ENCODE data around the gene ORC3.

ORC3 gene

GRCh38 chr6:87589693-87590416 is at the start of gene ORC3, which contains the start of gene RARS2:
Gene ORC3, plus strand, starts transcription at chr6:87590135. Its CDS starts 34 bp downstream, at chr6:87590169.
Gene RARS2, minus strand, starts transcription at chr6:87589987. Its CDS starts 30 bp downstream, at chr6:87589957.
- peak within 1 kb of the TSS; percentile 99 for H3K4me3 ChIP-seq (ENCODE audit: low read depth, low read length)

GRCh38 chr6:87540539-87540938 is 49.4 kb upstream of the ORC3 start:
- H3K4me3 ChIP-seq (ENCODE audit: low read depth, low read length) = no peak overlapping the region

- H3K4me3 ChIP-seq (ENCODE audit: low read depth, low read length) = no peak overlapping the region
Measured at GRCh38 chr6:87541041-87541440, 48.9 kb upstream of the ORC3 start.

- no peak overlapping the region for H3K4me3 ChIP-seq (ENCODE audit: low read depth, low read length)
Measured at GRCh38 chr6:87541744-87542143, 48.2 kb upstream of the ORC3 start.

GRCh38 chr6:87543696-87544473 is 46.0 kb upstream of the ORC3 start:
- H3K4me3 ChIP-seq (ENCODE audit: low read depth, low read length) = no peak overlapping the region

GRCh38 chr6:87544474-87544735 is 45.5 kb upstream of the ORC3 start:
- H3K4me3 ChIP-seq (ENCODE audit: low read depth, low read length) = no peak overlapping the region

GRCh38 chr6:87551799-87552198 is 38.1 kb upstream of the ORC3 start:
- no peak overlapping the region for H3K4me3 ChIP-seq (ENCODE audit: low read depth, low read length)

GRCh38 chr6:87553159-87553765 is 36.7 kb upstream of the ORC3 start:
- H3K4me3 ChIP-seq (ENCODE audit: low read depth, low read length) = no peak overlapping the region

GRCh38 chr6:87555506-87555905 is 34.4 kb upstream of the ORC3 start:
- H3K4me3 ChIP-seq (ENCODE audit: low read depth, low read length) = no peak overlapping the region

- H3K4me3 ChIP-seq (ENCODE audit: low read depth, low read length) = no peak overlapping the region
Measured at GRCh38 chr6:87558446-87558845, 31.5 kb upstream of the ORC3 start.

- H3K4me3 ChIP-seq (ENCODE audit: low read depth, low read length) = no peak overlapping the region
Measured at GRCh38 chr6:87561017-87561416, 28.9 kb upstream of the ORC3 start.

GRCh38 chr6:87572021-87572420 is 17.9 kb upstream of the ORC3 start:
- H3K4me3 ChIP-seq (ENCODE audit: low read depth, low read length) = no peak overlapping the region

- no peak overlapping the region for H3K4me3 ChIP-seq (ENCODE audit: low read depth, low read length)
Measured at GRCh38 chr6:87572883-87573282, 17.1 kb upstream of the ORC3 start.

- H3K4me3 ChIP-seq (ENCODE audit: low read depth, low read length) = no peak overlapping the region
Measured at GRCh38 chr6:87573307-87574024, 16.5 kb upstream of the ORC3 start.

GRCh38 chr6:87574237-87574804 is 15.6 kb upstream of the ORC3 start:
- no peak overlapping the region for H3K4me3 ChIP-seq (ENCODE audit: low read depth, low read length)

- H3K4me3 ChIP-seq (ENCODE audit: low read depth, low read length) = no peak overlapping the region
Measured at GRCh38 chr6:87575423-87575822, 14.5 kb upstream of the ORC3 start.

- no peak overlapping the region for H3K4me3 ChIP-seq (ENCODE audit: low read depth, low read length)
Measured at GRCh38 chr6:87583822-87584221, 6.1 kb upstream of the ORC3 start.

GRCh38 chr6:87586371-87587077 is 3.4 kb upstream of the ORC3 start:
- H3K4me3 ChIP-seq (ENCODE audit: low read depth, low read length) = no peak overlapping the region

- H3K4me3 ChIP-seq (ENCODE audit: low read depth, low read length) = peak overlapping the region; percentile 99
Measured at GRCh38 chr6:87588756-87589407, 1.1 kb upstream of the ORC3 start.

GRCh38 chr6:87590417-87590880 is 514 bp downstream of the ORC3 start:
- H3K4me3 ChIP-seq (ENCODE audit: low read depth, low read length) = peak overlapping the region; percentile 99

Data from iPS-11a (cell line).